NCI-H345 (cell line): ENCODE data around the gene SAMD9L.
"Not testable (repeated sequence)": the region's sequence is repeated elsewhere in the genome, so short reads cannot be mapped to it uniquely, and the experiment has no call there.

Experiments
- DNase-seq: peaks from one replicate; lab custom pipeline; 2025; lab: John Stamatoyannopoulos, UW

The SAMD9L gene

DNA sequence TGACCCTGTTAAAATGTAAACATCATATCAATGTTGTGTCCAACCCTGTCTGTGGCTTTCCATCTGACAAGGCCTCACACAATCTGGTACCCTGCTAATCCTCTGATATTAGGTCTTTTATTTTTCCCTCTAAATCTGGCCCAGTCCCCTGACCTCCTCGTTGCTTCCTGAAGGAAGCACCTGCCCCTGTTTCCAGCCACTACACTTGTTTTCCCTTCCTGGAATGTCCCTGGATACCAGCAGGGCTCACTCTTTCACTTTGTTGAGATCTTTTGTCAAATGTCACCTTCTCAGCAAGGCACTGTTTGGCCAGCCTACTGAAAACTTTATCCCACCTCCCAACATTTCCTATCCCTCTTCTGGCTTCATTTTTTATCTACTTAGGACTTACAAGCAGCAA lies 2.1 kb downstream of the SAMD9L start:
- DNase-seq, result no peak

DNA sequence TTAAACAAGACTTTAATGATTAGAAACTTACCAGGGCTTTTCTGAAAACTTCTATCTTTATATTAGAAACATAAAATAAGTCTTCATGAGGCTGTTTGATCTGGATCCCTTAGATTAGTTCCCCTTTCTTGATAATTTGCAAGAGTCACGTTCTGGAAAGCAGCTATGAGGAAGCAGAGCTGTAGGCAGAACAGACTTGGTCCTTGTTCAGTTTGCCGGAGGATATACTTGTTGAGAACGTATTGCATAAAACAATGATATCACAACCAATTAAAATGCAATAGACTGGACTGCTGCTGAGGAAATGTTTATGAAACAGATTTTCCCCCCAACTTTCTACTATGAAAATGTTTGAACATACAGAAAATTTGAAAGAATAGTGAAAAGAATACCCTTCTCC lies 2.8 kb downstream of the SAMD9L start:
- DNase-seq, result no peak

DNA sequence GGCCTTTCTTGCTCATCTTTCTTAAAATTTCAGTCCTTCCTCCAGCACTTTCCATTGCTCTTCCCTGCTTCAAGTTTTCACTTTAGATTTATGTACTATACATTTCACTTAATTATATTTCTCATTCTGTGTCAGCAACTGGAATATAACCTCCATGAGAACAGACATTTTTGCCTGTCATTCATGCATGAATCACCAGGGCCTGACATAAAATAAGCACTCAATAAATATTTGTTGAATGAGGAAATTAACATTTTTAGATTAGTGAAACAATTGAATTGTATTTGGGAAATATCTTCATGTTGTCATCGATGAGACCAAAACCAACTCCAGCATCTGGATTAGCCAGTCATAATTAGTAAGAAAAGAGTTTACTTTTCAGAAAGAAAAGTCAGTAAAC lies 6.1 kb downstream of the SAMD9L start:
- no peak for DNase-seq

DNA sequence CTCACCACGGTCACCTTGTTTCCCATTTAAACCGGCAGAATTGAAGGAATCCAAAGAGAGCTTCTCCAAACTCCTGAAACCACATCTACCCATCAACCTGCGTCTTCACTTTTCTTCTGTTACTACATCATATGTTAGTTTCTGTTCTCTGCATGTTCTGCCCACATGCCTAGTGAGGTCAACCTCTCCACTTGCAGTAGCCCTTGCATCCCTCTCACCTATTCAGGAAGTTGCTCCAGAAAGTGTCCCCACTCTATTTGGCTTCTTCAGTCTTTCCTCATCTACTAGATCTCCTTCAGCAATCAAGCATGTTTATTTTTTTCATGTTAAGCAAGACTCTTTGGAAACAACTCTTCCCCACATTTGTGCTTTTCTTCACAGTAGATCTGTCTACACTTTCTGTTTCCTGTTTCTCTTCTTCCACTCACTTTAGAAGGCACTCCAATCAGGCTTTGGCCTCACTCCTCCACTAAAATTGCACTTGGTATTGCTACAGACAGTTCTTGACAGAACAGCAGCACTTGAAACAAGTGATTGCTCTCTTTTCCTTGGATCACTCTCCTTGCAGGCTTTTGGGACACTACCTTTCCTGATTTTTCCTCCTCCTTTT lies 7.5 kb downstream of the SAMD9L start:
- no peak for DNase-seq

DNA sequence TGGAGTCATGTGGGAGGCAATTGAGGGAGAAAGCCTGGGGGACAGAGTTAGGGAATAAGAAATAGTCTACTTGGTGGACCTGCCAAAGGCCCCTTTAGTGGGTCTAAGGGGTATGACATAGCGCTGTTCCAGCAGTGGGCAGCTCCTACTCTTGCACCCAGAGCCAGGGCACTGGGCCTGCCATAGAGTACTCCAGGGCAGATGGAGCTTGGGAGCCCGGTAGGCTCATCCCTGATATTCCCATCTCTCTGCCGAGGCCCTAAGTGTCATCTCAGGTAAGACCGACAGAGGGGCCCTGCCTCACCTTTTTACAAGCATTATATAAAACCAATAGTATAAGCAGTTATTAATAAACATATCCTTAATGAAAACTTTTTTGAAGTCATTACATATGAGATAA lies 9.6 kb downstream of the SAMD9L start:
- DNase-seq, result no peak

DNA sequence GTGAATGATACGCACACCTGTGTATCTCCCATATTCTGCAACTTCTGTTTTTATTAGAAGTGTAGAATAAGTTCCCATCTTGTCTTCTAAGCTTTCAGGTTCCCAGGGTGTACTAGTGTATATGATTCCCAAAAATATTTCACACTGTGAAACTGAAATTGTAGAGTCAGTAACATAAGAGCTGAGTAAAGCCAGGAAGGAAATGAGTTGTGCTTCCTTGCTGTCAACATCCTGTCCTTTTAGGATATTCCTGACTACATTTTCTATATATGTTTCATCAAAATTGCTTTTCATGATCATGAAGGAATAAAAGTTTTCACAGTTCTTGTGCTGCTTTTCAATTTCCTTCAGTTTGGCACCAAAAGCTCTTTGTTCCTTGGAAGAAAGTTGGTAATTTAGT lies 15.2 kb downstream of the SAMD9L start:
- no peak for DNase-seq

DNA sequence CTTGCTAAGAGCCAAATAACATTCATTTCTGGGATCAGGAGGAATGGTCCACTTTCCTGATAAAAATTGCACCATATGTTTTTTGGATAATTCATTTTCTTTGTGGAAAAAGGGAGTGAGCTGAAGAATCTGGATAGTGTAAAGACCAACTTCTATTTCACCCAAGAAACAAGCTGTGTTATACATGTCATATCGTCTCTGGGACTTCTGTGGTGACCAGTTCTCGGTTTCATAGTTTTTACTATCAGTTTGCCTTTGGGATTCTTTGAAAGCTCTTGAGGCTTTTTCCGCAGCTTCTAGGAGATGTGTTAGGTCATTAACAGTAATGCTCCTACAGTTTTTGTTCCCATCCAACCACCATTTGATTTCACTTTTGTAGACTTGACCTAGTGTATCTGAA lies 16.0 kb downstream of the SAMD9L start:
- no peak for DNase-seq

DNA sequence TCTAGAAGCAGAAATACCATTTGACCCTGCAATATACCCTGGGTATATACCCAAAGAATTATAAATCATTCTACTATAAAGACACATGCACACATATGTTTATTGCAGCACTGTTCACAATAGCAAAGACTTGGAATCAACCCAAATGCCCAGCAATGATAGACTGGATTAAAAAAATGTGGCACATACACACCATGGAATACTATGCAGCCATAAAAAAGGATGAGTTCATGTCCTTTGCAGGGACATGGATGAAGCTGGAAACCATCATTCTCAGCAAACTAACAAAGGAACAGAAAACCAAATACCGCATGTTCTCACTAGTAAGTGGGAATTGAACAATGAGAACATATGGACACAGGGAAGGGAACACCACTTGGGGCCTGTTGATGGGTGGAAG lies 21.2 kb downstream of the SAMD9L start:
- DNase-seq, result not testable (repeated sequence)

DNA sequence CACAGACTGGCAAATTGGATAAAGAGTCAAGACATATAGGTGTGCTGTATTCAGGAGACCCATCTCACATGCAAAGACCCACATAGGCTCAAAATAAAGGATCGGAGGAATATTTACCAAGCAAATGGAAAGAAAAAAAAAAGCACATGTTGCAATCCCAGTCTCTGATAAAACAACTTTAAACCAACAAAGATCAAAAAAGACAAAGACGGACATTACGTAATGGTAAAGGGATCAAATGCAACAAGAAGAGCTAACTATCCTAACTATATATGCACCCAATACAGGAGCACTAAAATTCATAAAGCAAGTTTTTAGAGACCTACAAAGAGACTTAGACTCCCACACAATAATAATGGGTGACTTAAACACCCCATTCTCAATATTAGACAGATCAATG lies 24.7 kb downstream of the SAMD9L start:
- DNase-seq, result not testable (repeated sequence)

DNA sequence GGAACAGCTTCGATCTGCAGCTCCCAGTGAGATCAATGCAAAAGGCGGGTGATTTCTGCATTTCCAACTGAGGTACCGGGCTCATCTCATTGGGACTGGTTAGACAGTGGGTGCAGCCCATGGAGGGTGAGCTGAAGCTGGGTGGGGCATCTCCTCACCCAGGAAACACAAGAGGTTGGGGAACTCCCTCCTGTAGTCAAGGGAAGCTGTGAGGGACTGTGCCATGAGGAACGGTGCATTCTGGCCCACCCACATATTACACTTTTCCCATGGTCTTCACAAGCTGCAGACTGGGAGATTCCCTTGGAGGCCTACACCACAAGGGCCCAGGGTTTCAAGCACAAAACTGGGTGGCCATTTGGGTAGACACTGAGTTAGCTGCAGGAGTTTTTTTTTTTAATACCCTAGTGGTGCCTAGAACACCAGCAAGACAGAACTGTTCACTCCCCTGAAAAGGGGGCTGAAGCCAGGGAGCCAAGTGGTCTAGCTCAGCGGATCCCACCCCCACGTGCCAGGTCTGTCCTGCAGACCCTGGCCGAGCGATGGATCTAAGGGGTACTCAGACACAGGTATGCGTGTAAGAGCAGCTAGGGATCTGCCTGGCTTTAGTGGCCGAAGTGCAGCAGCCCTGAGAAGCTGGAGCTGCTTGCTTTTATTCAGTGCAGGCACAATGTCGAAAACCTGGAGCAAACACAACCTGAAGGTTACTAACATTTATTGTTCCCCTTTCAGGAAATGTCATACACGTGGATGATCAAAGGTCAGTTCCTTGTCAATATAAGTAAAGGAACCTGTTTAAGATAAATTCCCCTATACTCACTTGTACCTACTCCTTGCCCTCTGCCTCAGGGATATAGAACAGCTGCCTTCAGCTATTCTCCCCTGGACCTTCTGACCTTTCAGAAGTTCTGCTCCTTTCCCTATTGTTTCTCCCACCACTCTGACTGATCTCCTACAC lies 27.3 kb downstream of the SAMD9L start:
- DNase-seq, result no peak

DNA sequence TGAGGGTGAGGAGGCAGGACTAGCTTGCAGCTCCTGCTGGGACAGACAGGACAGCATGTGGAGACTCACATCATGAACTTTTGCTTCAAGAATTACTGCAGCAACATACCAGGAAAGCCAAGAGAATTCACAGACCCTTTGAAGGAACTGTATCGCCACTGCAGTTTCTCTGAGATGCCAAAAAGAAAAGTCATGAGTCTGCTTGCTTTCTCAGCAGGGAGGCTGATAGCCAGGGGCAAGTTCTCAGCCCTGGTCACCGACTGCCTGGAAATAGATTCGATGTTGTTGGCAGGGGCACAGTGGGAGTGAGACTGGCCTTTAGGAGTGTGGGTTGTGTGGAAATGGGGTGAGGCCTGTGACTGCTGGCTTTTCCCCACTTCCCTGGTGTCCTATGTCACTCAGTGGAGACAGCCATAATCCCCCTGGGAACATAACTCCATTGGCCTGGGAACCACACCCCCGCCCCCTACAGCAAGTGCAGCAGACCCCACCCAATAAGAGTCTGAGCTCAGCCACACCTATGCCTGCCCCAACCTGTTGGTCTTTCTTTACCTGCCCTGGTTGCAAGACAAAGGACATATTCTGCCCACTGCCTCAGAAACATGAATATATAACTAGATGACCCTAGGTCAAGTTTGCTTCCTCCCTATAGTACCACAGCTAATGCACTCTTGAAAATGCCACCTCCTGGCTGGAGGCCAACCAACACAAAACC lies 28.8 kb downstream of the SAMD9L start:
- no peak for DNase-seq

DNA sequence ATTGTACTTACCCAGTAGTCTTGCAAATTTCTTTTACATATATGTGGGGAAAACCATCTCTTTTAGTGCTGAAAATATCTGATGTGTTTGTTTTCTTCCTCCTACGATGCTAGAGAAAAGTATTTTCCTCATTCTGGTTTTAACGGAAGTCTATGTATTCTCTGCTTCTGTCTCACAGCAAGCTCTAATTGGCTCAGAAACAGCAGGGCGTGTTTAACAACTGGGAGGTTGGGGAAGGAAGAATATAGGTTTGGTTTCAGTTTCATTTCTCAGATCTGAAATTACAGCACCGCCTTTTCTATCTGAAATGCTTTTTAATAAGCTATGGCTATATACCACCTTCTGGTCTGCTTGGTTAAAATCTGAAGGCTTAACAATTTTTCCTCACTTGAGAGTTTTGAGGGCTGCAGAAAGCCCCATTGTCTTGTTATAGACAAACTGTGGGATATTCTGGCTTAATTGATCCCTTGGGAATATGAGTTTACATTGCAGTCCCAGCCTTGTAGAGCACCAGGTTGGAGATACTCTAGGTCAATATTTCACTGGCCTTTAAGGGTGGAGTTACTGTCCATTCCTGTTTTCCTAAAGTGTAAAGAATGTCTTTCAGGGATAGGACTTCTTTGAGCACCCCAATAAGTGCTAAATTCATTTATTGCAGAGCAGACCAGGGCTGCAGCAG lies 30.2 kb downstream of the SAMD9L start, which contains the start of gene SAMD9:
SAMD9 (minus strand) TSS at position 128 of the 679 bp plus-strand sequence. CDS start 11,882 bp downstream, outside the sequence.
- peak; percentile 80 for DNase-seq

DNA sequence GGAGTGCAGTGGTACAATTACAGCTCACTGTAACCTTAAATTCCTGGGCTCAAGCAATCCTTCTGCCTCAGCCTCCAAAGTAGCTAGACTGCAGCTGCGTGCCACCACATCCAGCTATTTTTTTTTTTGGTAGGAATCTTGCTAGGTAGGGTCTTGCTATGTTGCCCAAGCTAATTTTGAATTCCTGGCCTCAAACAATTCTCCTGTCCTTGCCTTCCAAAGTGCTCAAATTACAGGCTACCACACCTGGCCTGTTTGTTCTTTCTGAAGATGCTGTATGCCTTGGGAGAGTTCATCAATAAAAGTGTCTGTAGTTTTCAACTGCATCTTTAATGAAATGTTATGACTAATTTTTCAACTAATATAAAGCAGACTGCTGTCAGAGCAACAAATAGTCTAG lies 30.9 kb downstream of the SAMD9L start:
- DNase-seq, result no peak

DNA sequence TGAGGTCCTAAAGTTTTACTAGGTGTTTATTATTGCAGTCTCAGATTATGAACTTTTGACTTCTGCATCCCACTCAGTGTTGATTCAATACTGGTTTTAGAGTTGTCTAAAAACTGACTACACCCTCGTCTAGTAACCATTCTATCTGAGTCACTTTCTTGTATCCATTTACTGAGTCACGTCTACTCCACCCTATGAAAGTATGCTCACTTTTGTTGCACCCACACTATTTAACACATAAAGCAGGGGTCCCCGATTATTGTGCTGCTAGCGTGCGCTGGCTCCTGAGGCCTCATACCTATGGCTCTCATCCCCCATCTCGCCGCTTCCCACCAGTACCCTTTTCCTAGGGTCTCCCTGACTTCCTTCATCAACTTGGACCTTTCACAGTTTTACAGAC lies 32.4 kb downstream of the SAMD9L start:
- DNase-seq, result no peak

DNA sequence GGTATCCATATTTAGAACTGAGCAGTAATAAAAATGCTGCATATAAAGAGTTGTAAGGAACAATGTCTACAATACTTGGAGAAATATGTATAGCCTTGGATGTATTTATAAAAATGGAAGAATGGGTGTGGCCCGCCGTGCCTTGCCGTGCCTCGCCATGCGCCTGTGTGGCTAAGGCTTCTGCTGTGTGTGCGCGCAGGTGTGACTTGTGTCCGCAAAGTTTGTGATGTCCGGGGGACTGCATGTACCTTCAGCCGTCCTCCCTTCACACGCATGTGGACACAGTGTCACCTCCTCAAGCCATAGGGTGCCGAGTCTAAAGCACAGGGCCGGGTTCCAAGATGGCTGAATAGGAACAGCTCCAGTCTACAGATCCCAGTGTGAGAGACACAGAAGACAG lies 40.2 kb downstream of the SAMD9L start:
- DNase-seq, result no peak

DNA sequence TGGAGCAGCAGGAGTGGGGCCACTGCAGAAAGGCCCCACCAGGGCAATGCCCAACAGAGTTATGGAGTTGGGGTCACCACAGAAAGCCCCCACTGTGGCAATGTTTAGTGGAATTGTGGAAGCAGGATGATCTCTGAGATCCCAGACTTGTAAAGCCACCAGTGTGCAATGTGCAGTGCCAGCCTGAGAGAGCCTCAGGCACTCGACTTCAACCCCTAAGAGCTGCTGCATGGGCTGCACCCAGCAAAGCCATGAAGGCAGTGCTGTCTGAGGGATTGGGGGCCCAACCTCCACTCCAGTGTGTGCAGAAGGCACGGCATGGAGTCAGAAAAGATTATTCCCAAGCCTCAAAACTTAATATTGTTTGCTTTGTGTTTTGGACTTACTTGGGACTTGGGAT lies 50.8 kb downstream of the SAMD9L start:
- DNase-seq, result no peak

DNA sequence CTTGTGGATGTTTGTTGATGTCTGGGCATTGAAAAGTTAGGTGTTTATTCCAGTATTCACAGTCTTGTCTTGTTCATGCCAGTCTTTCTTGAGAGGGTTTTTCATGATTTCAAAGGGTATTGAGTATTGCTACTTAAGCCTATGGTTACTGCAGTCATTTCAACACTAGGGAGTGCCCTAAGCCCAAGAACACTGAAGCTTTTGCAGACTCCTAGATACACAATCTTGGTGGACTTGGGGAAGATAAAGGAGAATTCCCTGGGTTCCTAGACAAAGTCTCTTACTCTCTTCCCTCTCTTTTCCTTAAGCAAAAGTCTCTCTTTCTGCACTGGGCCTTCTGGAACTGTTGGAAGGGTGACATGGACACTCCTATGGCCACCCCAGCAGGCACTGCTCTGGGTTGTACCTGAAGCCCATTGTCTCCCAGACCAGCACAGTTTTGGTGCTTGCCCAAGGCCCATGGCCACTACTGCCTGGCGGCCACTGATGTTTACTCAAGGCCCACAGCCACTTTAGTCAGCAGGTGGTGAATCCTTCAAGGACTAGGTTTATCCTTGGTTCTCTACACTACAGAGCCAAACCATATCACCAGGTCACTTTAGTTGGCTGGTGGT lies 55.3 kb downstream of the SAMD9L start:
- no peak for DNase-seq
